Panc1 (cell line): ENCODE data around the gene INPP5A. TPM values are rescaled to one million over a fixed set of nuclear protein-coding genes. Genes with fewer than 3 reads are reported as not detected.

Experiments used
- ATAC-seq: fragments of 200-7000 bp; cut with Tn5 transposase; 2 replicates; pipeline ENCODE4 v1.9.1; 2020; ENCODE audit warnings: mild to moderate bottlenecking, moderate library complexity
- BruUV-seq: library from RNA; stranded (reverse); fragments of 400-500 nt; replicated peaks from 2 replicates; lab custom pipeline; 2021; lab: Mats Ljungman, UMichigan
- CTCF ChIA-PET: fragments of 300-600 bp; sonication (Branson Sonifier 250); formaldehyde crosslinking; loops from one replicate; lab custom pipeline; 2022; ENCODE audit warnings: antibody characterized with exemption; lab: Charles Lee
- POLR2A ChIA-PET: fragments of 300-600 bp; sonication (Branson Sonifier 250); formaldehyde crosslinking; loops from one replicate; lab custom pipeline; 2022; ENCODE audit warnings: antibody characterized with exemption; lab: Charles Lee
- DNase-seq: peaks from one replicate; pipeline ENCODE4 v3.0.0-alpha.2; 2010; ENCODE audit warnings: low read depth, low spot score
- H3K27ac ChIP-seq: 2 replicates; pipeline ENCODE4 v1.5.1; 2011; ENCODE audit warnings: mild to moderate bottlenecking, low read length, inconsistent platforms
- H3K27me3 ChIP-seq: fragments of 200-500 bp; sonication (Bioruptor generic); 2 replicates; pipeline ENCODE4 v1.6.0; 2014; ENCODE audit warnings: low read length, inconsistent platforms; ENCODE audit not compliant: control insufficient read depth, insufficient read depth
- H3K36me3 ChIP-seq: fragments of 200-500 bp; sonication (Bioruptor generic); 2 replicates; pipeline ENCODE4 v1.5.1; 2014; ENCODE audit warnings: inconsistent platforms, mild to moderate bottlenecking, low read length, moderate library complexity; ENCODE audit not compliant: control insufficient read depth, insufficient read depth
- H3K4me1 ChIP-seq: 2 replicates; pipeline ENCODE4 v1.5.1; 2011; ENCODE audit warnings: inconsistent platforms, mild to moderate bottlenecking, low read length, moderate library complexity; ENCODE audit not compliant: control insufficient read depth, insufficient read depth
- H3K4me3 ChIP-seq, 2 experiments: 2 replicates each; pipeline ENCODE4 v1.5.1; 2011 to 2012; ENCODE audit warnings: low read depth in 2 of 2, low read length in 2 of 2, mild to moderate bottlenecking in 2 of 2, inconsistent platforms in 1 of 2, moderate library complexity in 1 of 2
- H3K9me3 ChIP-seq: fragments of 200-500 bp; sonication (Bioruptor generic); 2 replicates; pipeline ENCODE4 v1.5.1; 2014; ENCODE audit warnings: low read depth, mild to moderate bottlenecking, inconsistent platforms, low read length, moderate library complexity; ENCODE audit not compliant: control insufficient read depth, insufficient read depth
- POLR2AphosphoS5 ChIP-seq: IDR thresholded peaks from 2 replicates; pipeline ENCODE4 v1.6.1; 2012; ENCODE audit warnings: mild to moderate bottlenecking, low read depth, low read length, moderate library complexity
- SIN3A ChIP-seq: IDR thresholded peaks from 2 replicates; pipeline ENCODE4 v1.6.1; 2012; ENCODE audit warnings: low read depth, mild to moderate bottlenecking, low read length, moderate library complexity, borderline replicate concordance; ENCODE audit not compliant: insufficient read depth
- TCF7L2 ChIP-seq: IDR thresholded peaks from 2 replicates; pipeline ENCODE4 v1.6.1; 2011; ENCODE audit warnings: mild to moderate bottlenecking, low read depth, low read length, inconsistent platforms
- in situ Hi-C: cut with HindIII; loops from 2 replicates; pipeline ENCODE4 v1.10.0; 2016; ENCODE audit warnings: low sequenced_read_pairs, low pct_unique_long_range_greater_than_20kb
- intact Hi-C: fragments of 100-400 bp; cut with micrococcal nuclease; formaldehyde crosslinking; loops from one replicate; pipeline ENCODE4 v1.10.0; 2022; ENCODE audit not compliant: unreplicated experiment
- total RNA-seq: library from RNA; stranded (reverse); gene quantifications from one replicate; pipeline ENCODE4 v1.2.1, GENCODE V29; 2021; ENCODE audit not compliant: unreplicated experiment
- TF ChIP-seq, protein P1 (sequence below), 2 experiments: IDR thresholded peaks; 2 replicates each; pipeline ENCODE4 v1.6.1; 2011 to 2012; ENCODE audit warnings: low read depth in 2 of 2, control low read depth in 1 of 2, low read length in 1 of 2, mild to moderate bottlenecking in 1 of 2, moderate library complexity in 1 of 2; ENCODE audit not compliant: insufficient read depth in 1 of 2
- TF ChIP-seq, protein P2 (sequence below): fragments of 450-650 bp; IDR thresholded peaks from 2 replicates; pipeline ENCODE4 v1.5.1; 2017; ENCODE audit warnings: mild to moderate bottlenecking

The INPP5A gene
- total RNA-seq, 1 experiment from 2014 or later, result 60.0 TPM

DNA sequence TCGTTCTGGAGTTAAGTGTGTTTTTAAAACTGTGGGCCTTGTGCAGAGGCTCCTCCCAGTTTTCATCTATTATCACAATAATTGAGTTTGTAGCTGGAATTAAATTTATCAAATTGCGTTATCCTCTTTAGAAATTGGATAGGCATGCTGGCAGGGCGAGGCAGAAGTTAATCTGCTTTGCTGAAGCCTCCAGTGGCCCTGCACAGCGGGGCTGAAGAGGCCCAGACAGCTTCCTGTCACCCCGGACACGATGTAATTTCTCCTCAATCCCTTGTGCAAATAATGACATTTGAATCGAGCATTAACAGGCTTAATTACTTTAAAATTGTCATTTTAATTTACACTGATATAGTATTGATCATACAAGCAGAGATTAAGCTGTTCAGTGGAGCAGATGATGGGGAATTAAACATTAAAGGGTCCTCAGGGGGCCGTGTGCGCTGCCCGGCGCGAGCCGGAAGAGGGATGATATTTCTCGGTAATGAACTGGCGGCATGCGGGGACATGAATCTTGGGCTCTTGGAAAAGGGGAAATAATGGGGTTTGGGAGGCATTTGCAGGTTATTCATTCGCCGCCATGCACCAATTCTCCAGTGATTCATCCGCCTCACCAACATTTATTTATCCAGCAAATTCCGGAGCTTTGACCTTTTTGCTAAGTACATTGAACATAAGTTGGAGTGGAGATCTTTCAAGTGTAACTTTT lies 129.9 kb downstream of the INPP5A start:
- DNase-seq (no peak), ATAC-seq (no peak)
- intact Hi-C loops (no loop called here), in situ Hi-C loops (no loop called here)
- Histone ChIP-seq H3K4me3 (peak overlapping the region; percentile 27 to 52), H3K27me3 (no peaks in the 10 kb centered on the region), H3K4me1 (peaks cover 61% of the 10 kb centered on the region), H3K9me3 (peaks cover 4% of the 10 kb centered on the region; the same call in 1 of the 2 replicates), H3K27ac (peak overlapping the region; percentile 82), H3K36me3 (no peaks in the 10 kb centered on the region)
- no TSS peak for BruUV-seq
- TF ChIP-seq POLR2AphosphoS5 (peak; percentile 27; the same call in 1 of the 2 replicates), SIN3A (no peak), TCF7L2 (peak; percentile 48; the same call in 1 of the 2 replicates)
- TF ChIP-seq, protein P1, sequence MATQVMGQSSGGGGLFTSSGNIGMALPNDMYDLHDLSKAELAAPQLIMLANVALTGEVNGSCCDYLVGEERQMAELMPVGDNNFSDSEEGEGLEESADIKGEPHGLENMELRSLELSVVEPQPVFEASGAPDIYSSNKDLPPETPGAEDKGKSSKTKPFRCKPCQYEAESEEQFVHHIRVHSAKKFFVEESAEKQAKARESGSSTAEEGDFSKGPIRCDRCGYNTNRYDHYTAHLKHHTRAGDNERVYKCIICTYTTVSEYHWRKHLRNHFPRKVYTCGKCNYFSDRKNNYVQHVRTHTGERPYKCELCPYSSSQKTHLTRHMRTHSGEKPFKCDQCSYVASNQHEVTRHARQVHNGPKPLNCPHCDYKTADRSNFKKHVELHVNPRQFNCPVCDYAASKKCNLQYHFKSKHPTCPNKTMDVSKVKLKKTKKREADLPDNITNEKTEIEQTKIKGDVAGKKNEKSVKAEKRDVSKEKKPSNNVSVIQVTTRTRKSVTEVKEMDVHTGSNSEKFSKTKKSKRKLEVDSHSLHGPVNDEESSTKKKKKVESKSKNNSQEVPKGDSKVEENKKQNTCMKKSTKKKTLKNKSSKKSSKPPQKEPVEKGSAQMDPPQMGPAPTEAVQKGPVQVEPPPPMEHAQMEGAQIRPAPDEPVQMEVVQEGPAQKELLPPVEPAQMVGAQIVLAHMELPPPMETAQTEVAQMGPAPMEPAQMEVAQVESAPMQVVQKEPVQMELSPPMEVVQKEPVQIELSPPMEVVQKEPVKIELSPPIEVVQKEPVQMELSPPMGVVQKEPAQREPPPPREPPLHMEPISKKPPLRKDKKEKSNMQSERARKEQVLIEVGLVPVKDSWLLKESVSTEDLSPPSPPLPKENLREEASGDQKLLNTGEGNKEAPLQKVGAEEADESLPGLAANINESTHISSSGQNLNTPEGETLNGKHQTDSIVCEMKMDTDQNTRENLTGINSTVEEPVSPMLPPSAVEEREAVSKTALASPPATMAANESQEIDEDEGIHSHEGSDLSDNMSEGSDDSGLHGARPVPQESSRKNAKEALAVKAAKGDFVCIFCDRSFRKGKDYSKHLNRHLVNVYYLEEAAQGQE (IDR thresholded peaks at IDR 0.05; ENCODE audit: insufficient read depth in 1 of 2, low read depth in 2 of 2, low read length in 1 of 2), result no peak
- TF ChIP-seq, protein P2, sequence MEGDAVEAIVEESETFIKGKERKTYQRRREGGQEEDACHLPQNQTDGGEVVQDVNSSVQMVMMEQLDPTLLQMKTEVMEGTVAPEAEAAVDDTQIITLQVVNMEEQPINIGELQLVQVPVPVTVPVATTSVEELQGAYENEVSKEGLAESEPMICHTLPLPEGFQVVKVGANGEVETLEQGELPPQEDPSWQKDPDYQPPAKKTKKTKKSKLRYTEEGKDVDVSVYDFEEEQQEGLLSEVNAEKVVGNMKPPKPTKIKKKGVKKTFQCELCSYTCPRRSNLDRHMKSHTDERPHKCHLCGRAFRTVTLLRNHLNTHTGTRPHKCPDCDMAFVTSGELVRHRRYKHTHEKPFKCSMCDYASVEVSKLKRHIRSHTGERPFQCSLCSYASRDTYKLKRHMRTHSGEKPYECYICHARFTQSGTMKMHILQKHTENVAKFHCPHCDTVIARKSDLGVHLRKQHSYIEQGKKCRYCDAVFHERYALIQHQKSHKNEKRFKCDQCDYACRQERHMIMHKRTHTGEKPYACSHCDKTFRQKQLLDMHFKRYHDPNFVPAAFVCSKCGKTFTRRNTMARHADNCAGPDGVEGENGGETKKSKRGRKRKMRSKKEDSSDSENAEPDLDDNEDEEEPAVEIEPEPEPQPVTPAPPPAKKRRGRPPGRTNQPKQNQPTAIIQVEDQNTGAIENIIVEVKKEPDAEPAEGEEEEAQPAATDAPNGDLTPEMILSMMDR, result no peak
- ChIA-PET CTCF (no interaction called here), POLR2A (interaction anchor here (0.5 kb wide), 1 partner anchor 191 kb away, joined by 7 read pairs; no protein-coding TSS in a partner anchor)

DNA sequence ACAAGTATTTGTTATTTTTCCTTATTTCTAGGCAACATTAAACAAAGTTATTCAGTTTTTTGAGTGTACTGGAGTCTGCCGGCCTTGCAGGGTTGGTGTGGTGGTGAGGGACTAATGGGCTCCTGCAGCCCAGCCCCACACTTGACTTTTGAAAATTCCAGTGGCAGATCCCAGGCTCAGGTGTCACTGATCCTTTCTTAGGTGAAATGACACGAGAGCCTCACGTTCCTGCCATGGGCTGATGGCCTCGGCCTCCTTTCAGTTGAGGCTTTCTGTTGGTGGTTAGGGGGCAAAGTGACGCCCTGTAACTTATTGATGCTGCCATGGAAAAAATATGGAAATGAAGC lies 130.4 kb downstream of the INPP5A start:
- in situ Hi-C loops, result no loop called here
- Histone ChIP-seq H3K4me3 (peak overlapping the region; percentile 27 to 52), H3K4me1 (peaks cover 59% of the 10 kb centered on the region), H3K27ac (peak overlapping the region; percentile 82), H3K9me3 (peaks cover 4% of the 10 kb centered on the region; the same call in 1 of the 2 replicates), H3K36me3 (no peaks in the 10 kb centered on the region), H3K27me3 (no peaks in the 10 kb centered on the region)
- DNase-seq, result no peak
- BruUV-seq, result no TSS peak
- CTCF ChIA-PET, result no interaction called here
- TF ChIP-seq TCF7L2 (no peak), POLR2AphosphoS5 (no peak), SIN3A (no peak)
- TF ChIP-seq, protein P1 (IDR thresholded peaks at IDR 0.05; ENCODE audit: insufficient read depth in 1 of 2, low read depth in 2 of 2, low read length in 1 of 2), result no peak
- TF ChIP-seq, protein P2, result no peak
- intact Hi-C loops, result no loop called here
- no peak for ATAC-seq
- POLR2A ChIA-PET, result no interaction called here
